ENCODE results near the gene CAPN2.

Gene CAPN2

DNA sequence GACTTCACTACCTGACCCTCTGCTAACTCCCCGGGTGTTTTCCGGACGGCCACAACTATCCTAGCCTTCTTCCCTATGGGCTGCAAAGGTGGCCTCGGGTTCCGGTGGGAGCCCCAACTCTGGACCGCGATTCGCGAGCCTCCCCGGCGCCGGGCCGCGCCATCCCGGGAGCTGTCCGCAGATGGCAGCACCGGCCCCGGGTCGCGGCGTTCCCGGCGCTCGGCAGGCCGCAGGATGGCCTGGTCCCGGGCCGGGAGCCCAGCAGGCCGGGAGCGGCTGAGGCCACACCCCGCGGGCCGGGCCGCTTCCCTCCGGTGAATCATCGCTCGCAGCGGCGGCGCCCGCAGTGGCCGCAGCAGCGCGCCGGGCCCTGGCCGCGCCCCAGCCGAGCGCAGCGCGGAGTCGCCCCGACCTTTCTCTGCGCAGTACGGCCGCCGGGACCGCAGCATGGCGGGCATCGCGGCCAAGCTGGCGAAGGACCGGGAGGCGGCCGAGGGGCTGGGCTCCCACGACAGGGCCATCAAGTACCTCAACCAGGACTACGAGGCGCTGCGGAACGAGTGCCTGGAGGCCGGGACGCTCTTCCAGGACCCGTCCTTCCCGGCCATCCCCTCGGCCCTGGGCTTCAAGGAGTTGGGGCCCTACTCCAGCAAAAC is at the start of gene CAPN2:
TSS of gene CAPN2 (plus strand) at position 346 of the 656 bp plus-strand sequence. CDS start at position 448, 102 bp downstream.
- peak; percentile 46 for DNase-seq

DNA sequence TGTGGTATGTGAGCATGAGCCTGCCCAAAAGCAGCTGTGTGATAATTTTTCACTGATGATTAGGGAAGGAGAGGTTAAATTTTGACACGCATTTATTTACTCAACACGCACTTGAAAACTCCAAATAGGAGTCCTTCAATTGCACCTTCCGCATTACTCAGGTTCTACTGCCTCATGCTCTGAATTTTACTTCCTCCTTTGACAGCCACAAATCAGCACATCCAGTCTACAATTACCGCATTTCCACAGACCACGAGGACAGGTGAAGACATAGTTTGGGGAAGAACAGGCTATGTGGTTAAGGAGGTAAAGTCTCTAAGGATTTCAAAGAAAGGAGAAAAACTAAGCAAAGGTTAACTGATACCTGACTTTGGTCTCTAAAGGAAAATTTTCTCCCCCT is 49.4 kb upstream of the CAPN2 start:
- no peak for DNase-seq

DNA sequence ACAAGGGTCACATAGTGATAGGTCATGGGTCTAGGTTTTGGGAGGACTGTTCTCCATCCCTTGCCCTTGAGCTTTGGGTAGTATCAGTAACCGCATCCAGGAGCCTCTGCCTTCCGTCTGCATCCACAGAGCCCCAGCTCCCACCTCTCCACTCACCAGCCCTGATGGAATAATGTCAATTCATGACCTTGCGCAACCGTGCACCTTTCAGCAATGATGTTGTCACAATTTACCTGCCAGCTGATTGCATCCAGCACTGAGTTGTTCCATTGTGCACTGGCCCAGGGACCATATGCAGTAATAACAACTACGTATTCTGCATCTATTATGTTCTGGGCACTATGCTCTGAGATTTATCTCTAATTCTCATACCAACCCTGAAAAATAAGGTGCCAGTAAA is 48.2 kb upstream of the CAPN2 start:
- DNase-seq: no peak

DNA sequence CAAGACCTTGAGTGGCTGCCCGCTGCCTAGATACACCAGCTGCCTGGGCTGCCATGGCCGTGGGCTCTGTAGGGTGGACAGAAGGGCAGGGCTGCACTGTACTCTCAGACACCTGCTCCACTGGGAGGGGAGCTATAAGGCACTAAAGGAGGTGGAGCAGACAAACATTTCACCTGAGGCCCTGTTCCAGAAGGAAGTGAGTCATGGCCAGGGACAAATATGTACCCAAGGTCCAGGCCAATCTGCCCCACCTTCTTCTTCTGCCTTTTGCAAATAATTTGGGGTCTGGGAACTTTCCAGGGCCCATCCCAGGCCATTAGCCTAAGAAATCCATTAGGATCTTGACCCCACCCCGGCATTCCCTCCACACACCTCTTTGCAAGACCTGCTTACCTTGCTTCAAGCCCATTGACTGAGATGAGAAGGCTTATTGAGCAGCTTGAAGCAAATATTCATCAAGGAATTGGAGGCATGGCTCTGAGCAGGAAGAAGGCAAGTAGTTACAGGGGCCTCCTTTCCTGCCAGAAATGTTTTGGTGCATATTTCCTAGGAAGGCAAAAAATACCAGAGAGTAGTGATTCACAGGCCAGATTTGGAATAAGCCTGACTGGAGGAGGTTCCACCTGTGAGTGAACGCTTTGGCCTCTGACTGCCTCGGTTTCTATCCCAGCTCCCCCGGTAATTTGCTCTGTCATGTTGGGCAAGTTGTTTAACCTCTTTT is 46.6 kb upstream of the CAPN2 start, which contains the start of gene CAPN8:
TSS of gene CAPN8 (minus strand) at position 110 of the 721 bp plus-strand sequence. CDS start at position 55, 55 bp downstream.
- no peak for DNase-seq

DNA sequence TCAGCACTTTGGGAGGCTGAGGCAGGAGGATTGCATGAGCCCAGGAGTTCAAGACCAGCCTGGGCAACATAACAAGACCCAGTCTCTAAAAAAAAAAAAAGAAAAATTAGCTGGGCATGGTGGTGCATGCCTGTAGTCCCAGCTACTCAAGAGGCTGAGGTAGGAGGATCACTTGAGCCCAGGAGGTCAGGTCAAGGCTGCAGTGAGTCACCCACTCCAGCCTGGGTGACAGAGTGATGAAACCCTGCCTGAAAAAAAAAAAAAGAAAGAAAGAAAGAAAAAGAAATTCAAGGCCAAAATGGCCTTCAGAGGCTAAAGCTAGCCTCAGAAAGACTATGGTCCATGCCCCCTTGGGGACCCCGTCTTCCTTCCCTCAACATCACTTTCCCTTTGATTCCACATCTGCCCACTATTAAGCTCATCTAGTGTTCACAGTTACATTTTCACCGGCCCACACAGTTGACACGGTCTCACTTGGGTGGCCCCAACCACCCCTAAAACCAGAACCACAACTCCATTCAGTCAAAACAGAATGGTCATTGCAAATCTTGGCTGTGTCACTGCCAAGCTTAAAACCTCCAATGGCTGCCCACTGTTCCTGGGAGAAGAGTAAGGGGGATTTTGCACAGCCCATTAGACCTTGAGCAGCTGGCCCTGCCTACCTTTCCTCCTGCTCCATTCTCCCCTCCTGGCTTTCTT is 44.7 kb upstream of the CAPN2 start:
- DNase-seq: no peak

DNA sequence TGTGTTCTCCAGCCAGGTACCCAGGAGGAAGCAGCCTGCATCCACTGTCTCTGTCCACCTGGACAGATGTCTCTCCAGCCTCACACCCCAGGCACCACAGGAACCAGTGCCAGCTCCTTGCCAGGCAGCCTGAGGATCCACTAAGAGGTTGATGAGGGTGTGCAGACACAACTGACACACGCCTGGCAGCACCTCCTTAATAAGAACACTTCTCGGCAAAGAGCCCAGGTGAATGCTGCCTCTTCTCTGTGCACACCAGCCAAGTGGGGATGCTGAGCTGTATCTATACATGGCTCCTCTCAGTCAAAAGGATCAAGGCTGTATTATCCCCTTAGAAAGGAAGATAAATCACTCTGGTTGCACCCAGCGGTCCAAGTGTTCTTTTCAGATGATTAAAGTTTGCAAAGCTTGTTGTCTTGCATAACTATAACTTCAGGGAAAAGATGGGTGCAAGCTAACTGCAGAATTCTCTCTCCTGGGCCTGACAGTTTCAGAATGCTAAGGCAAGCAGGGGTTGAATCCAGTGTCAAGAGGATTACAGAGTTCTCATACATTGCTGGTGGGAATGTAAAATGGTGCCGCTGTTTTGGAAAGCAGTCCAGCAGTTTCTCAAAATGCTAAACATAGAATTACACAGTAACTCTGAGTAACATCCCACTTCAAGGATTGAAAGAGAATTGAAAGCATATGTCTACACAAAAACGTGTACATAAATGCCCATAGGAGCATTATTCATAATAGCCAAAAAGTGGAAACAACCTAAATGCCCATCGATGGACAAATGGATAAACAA is 43.1 kb upstream of the CAPN2 start:
- DNase-seq: no peak

DNA sequence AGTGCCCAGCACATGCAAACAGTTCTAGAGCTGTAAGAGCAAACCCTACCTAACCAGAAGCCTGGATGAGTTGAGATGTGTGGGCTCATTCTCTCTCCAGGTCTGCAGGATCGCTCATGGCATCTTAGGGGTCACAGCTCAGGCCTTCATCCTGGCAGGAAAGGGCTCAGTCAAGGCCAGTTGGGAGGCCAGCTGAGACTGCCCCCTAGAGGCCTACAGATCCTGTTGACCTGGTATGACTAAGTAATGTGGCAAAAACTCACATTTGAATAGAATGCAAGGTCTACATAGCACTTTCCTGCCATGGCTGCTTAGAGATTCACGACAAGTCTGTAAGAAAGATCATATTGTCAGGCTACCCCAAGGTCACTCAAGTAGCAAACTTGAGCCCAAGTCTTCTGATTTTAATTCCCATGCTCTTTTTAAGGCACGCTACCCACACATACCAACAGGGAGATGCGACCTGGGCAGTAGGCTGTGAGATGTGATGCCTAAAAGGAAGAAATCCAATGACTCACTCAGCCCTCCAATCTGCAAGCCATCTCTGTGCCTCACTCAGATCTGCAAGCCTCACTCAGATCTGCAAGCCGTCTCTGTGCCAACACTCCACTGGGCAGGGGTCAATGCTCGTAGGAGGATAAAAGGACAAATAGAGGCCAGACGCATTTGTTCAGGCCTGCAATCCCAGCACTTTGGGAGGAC is 41.7 kb upstream of the CAPN2 start:
- DNase-seq: peak; percentile 62

DNA sequence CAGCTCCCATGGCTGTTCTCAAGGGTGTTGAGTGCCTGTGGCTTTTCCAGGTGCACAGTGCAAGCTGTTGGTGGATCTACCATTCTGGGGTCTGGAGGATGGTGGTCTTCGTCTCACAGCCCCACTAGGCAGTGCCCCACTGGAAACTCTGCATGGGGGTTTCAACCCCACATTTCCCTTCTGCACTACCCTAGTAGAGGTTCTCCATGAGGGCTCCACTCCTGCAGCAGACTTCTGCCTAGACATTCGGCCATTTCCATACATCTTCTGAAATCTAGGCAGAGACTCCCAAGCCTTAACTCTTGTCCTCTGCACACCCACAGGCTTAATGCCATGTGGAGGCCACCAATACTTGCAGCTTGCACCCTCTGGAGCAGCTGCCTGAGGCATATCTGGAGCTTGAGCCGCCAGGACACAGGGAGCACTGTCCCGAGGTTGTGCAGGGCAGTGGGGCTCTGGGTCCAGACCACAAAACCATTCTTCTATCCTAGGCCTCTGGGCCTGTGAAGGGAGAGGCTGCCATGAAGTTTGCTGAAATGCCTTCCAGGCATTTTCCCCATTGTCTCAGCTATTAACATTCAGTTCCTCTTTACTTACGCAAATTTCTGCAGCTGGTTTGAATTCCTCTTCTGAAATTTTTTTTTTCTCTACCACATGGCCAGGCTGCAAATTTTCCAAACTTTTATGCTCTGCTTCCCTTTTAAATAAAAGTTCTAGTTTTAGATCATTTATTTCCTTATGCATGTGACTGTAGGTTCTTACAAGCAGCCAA is 38.0 kb upstream of the CAPN2 start:
- no peak for DNase-seq

DNA sequence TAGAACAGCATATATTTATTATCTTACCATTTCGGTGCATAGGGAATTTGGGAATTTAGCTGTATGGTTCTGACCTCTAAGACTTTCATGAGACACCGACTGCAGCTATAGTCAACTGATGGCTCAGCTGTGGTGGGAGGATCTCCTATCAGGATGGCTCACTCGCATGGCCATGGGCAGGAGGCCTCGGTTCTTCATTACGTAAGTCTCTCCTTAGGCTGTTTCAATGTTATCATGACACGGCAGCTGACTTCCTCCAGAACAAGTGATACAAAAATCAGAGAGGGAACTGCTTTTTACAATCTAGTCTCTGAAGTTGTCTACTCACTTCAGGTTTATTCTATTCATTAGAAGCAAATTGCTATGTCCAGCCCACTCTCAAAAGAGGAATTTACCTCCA is 33.5 kb upstream of the CAPN2 start:
- no peak for DNase-seq

DNA sequence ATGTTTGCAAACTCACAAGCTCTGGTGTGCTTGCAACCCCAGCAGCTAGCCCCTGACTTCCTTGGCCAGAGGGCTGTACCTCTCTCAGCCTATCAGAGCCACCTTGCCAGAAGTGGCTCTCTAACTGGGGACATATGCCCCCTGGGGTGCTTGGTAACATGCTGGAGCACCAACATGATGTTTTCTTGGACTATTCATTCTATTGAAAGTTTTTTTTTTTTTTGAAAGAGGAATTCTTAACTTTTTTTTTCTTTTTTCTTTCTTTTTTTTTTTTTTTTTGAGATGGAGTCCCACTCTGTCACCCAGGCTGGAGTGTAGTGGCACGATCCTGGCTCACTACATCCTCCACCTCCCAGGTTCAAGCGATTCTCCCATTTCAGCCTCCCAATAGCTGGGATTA is 32.2 kb upstream of the CAPN2 start:
- no peak for DNase-seq

DNA sequence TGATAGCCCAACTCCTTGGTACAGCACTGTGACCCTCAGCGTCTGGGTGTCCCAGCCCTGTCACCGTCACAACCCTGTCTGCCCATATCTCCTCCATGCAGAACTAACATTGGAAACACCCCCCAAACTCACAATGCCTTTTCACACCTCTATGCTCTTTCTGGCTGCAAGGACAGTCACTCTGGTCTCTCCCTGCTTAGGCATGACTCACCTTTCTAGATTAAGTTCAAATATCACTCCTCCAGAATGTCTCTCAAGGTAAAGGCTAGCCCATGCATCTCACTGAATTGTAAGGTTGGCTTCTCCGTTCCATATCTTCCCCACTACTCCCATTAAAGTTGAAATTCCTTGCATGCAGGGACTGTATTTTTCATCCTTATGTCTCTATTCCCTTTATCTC is 29.8 kb upstream of the CAPN2 start:
- DNase-seq: no peak

DNA sequence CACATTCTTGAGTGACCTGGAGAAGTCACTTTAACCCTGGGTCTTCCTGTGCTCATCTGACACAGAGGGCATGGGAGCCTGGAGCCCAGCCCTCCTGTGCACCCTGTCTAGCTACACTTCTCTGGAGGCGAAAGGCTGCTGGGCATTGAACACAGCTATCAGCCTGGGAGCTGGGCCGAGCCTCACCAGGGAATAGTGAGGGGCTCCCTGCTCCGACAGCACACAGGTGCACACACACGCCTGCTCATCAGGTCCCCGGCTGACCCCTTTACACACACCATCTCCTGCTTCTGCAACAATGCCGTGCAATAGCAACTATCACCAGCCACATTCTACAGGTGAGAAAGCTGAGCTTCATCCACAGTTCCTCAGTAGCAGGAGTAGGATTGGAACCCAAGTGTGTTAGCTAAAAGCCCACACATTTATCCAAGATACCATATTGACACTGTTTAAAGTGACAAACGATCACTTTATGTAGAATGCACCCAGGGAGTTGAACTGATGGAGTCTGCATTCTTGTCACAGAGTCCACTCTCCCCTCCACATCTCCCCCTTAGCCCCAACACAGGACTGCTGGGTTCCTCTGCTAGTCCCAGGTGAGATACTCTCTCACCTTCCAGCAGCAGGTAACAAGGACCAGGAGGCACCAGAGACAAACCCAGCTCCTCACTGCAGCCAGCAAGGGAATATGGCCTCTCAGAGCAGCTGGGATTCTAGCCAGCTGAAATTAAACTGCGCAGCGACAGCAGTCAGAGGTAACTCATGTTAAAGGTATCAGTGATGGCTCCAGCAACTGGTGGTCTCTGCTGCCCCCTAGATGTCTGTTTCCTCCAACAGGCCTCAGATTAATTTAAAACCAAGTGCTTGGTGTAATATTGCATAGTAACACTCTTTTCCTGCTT is 28.5 kb upstream of the CAPN2 start:
- DNase-seq: peak; percentile 85

DNA sequence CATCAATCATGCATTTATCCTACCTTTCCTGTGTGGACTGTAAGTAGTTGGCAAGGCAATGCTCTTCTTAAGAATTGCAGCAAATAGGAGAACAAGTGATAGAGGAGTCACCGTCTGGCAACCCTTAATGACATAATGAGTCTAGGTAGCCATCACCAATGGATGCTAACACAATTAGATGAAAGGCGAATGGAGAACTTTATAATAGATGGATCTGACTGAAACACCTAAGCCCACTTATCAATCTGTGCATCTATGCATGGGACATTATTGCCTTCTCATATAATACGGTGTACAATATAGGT is 27.9 kb upstream of the CAPN2 start:
- DNase-seq: no peak

DNA sequence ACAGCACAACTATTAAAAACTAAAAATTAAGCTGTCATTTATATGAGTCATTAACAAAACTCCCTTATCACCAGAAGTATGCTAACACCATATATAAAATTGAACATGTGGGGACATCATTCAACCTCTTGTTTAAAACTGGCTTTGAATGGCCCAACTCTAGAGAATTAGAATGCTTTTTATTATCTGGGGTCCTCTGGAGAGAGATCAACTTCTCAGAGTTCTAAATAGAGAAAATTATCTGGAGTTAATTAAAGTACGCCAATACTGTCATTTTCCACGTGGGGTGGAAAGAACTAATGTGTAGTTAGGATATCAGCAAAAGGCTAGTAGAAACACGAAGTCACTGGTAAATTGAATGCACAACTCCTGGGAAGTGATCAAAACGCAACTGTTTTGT is 21.2 kb upstream of the CAPN2 start:
- DNase-seq: no peak

DNA sequence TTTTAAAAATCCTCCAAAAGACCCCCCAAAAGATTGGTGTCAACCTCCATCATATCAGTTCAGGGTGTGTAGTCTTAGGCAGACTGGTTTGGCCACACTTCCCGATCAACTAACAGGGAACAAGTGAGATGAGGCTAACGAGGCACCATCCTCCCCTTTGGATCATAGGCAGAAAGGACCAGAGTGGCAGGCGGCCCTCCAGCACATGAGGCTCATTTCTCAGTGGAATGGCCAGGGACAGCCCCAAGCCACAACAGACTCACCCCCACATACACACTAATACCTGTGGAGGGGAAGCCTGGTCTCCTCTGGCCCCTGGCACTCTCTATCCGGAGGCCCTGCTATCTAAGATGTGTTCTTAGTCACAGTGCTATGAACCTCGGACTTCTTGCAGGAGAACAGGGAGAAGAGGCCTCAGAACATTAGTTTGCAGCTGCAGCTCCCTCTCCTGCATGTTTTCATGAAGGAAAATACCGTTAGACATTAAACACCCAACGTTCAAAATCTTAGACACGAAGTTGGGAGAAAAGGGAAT is 17.3 kb upstream of the CAPN2 start:
- DNase-seq: no peak

DNA sequence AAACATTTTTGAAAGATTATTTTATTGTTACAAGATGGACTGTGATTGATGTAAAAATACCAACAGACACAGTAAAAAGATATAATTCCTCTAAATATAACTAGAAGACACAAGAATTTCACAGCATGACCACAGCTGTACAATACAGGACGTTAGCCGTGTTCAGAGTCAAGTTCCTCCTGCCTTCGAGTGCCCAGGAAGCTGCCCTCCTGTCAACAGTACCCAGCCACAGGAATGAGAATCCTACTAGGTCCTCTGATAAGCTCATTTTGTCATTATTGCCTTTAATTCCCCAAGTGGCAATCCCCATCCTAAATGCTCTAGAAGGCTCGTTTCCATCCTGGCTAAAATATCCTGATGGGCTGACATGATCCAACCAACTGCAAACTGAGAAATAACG is 16.4 kb upstream of the CAPN2 start:
- no peak for DNase-seq

DNA sequence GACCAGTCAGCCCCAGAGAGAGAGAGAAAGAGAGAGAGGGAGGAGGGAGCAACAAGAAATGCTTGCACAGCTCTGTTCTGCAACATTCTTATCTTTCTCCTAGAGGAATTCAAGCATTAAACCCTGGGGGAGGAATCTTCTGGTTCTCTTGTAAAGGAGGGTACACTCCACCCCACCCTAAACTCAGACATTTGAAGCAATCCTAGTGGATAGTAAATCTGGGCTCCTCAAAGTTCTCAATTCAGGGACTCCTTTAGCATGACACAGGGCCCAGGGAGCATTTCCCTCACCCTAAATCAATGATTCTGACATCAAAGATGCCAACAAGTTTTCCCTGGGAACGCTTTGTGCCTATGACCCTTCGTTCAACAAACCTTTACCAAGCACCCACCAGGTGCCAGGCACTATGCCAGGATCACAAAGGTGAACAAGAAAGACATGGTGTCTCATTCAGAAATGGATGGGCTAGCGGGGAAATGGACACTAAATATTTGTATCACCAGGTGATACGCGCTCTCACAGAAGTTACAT is 11.9 kb upstream of the CAPN2 start:
- DNase-seq: no peak

DNA sequence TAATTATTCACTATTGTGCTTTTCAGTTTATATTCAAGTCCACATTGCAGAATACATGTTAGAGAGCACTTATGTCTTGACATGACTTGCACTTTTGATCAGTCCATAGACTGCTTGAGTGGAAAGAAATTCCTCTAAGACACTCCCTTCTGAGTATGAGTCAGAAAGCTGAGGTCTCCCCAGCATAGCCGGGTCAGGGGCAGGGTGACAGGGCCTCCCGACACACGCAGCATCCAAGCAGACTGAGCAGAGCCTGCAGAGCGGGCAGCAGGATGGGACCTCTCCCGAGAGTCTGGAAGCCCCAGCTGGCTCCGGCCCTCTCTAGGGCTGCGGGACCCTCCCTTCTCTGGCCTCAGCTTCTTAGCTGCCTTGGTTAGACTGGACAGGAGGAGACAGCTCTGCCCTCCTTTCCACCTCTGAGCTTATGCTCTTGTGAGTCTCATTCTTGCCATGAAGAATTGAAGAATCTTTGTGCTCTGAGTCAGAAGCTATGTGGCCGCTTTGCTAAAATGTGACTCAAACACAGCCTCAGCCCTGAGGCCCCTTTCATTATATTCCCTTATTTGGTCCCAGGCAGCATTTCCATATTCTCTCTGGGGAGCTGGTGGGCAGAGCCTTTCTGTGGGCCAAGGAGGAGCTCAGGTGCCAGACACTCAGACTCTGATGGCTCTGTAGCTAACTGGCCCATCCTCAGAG is 11.2 kb upstream of the CAPN2 start:
- DNase-seq: no peak
